ENCODE measurements around the gene KTI12. TPM values are rescaled to one million over a fixed set of nuclear protein-coding genes. Genes with fewer than 3 reads are reported as not detected.

The KTI12 gene
- total and polyA plus RNA-seq, 4 donors, result 4.1 to 7.7 (median 5.8) TPM

GRCh38 chr1:52003877-52004276, 29.7 kb downstream of the KTI12 start (continued):
- TF ChIP-seq, protein P1, sequence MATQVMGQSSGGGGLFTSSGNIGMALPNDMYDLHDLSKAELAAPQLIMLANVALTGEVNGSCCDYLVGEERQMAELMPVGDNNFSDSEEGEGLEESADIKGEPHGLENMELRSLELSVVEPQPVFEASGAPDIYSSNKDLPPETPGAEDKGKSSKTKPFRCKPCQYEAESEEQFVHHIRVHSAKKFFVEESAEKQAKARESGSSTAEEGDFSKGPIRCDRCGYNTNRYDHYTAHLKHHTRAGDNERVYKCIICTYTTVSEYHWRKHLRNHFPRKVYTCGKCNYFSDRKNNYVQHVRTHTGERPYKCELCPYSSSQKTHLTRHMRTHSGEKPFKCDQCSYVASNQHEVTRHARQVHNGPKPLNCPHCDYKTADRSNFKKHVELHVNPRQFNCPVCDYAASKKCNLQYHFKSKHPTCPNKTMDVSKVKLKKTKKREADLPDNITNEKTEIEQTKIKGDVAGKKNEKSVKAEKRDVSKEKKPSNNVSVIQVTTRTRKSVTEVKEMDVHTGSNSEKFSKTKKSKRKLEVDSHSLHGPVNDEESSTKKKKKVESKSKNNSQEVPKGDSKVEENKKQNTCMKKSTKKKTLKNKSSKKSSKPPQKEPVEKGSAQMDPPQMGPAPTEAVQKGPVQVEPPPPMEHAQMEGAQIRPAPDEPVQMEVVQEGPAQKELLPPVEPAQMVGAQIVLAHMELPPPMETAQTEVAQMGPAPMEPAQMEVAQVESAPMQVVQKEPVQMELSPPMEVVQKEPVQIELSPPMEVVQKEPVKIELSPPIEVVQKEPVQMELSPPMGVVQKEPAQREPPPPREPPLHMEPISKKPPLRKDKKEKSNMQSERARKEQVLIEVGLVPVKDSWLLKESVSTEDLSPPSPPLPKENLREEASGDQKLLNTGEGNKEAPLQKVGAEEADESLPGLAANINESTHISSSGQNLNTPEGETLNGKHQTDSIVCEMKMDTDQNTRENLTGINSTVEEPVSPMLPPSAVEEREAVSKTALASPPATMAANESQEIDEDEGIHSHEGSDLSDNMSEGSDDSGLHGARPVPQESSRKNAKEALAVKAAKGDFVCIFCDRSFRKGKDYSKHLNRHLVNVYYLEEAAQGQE (IDR thresholded peaks at IDR 0.05), result no peak
- TF ChIP-seq TAF1 (conservative IDR thresholded peaks at IDR 0.05) (no peak), EGR1 (IDR thresholded peaks at IDR 0.05; ENCODE audit: low read depth in 2 of 2) (no peak)

GRCh38 chr1:52002038-52002917, 31.3 kb downstream of the KTI12 start:
- Histone ChIP-seq H3K4me1 (ENCODE audit: control insufficient read depth in 4 of 4, insufficient read depth in 4 of 4, low read length in 3 of 4) (no peaks in the 10 kb centered on the region), H3K9me3 (ENCODE audit: control insufficient read depth in 4 of 4, low read length in 3 of 4) (no peaks in the 10 kb centered on the region), H3K36me3 (ENCODE audit: control insufficient read depth in 4 of 4, insufficient read depth in 3 of 4, low read depth in 1 of 4, low read length in 3 of 4) (no peaks in the 10 kb centered on the region), H3K9ac (ENCODE audit: low read depth in 1 of 2, low read length in 2 of 2) (no peak overlapping the region), H3K27ac (ENCODE audit: low read depth in 1 of 2, low read length in 2 of 2) (no peak overlapping the region), H3K27me3 (ENCODE audit: control insufficient read depth in 4 of 4, insufficient read depth in 4 of 4, low read length in 3 of 4) (no peaks in the 10 kb centered on the region), H3K4me3 (ENCODE audit: low read depth in 1 of 3, low read length in 3 of 3) (no peak overlapping the region)
- 51% methylated on average over 9 of the region's 9 CpGs for WGBS
- peak; percentile 39 for DNase-seq (ENCODE audit: low spot score)
- TF ChIP-seq, protein P2, sequence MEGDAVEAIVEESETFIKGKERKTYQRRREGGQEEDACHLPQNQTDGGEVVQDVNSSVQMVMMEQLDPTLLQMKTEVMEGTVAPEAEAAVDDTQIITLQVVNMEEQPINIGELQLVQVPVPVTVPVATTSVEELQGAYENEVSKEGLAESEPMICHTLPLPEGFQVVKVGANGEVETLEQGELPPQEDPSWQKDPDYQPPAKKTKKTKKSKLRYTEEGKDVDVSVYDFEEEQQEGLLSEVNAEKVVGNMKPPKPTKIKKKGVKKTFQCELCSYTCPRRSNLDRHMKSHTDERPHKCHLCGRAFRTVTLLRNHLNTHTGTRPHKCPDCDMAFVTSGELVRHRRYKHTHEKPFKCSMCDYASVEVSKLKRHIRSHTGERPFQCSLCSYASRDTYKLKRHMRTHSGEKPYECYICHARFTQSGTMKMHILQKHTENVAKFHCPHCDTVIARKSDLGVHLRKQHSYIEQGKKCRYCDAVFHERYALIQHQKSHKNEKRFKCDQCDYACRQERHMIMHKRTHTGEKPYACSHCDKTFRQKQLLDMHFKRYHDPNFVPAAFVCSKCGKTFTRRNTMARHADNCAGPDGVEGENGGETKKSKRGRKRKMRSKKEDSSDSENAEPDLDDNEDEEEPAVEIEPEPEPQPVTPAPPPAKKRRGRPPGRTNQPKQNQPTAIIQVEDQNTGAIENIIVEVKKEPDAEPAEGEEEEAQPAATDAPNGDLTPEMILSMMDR (IDR thresholded peaks at IDR 0.05; ENCODE audit: low read depth, low read length, missing input control), result peak; percentile 98
- peak in 1 of 2 donors; percentile 6 for TF ChIP-seq HNF4A (conservative IDR thresholded peaks at IDR 0.05)
- TF ChIP-seq, protein P3, sequence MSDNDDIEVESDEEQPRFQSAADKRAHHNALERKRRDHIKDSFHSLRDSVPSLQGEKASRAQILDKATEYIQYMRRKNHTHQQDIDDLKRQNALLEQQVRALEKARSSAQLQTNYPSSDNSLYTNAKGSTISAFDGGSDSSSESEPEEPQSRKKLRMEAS (IDR thresholded peaks at IDR 0.05), result no peak
- TF ChIP-seq, protein P1 (IDR thresholded peaks at IDR 0.05), result peak; percentile 100
- no peak for TF ChIP-seq SP1 (IDR thresholded peaks at IDR 0.05)
- no peak for TF ChIP-seq GABPA (IDR thresholded peaks at IDR 0.05 in 1 of 2, conservative IDR thresholded peaks at IDR 0.05 in 1 of 2)
- peak; percentile 20 for TF ChIP-seq NR2F2 (IDR thresholded peaks at IDR 0.05)
- TF ChIP-seq RAD21 (IDR thresholded peaks at IDR 0.05), result peak; percentile 97 to 99
- TF ChIP-seq HNF4G (IDR thresholded peaks at IDR 0.05), result no peak

Measured in liver (tissue), 9 donors.